MM.1S (cell line): Measurements from ENCODE around the gene SEC16B.

Experiments
- DNase-seq: peaks from one replicate; pipeline ENCODE4 v3.0.0-alpha.2; 2015
- H2AFZ ChIP-seq: fragments of 300-600 bp; sonication (generic); 2 replicates; pipeline ENCODE4 v1.6.0; 2016; ENCODE audit warnings: antibody characterized with exemption, low read length
- H3F3A ChIP-seq: fragments of 300-600 bp; sonication (generic); 2 replicates; pipeline ENCODE4 v1.6.1; 2016; ENCODE audit warnings: mild to moderate bottlenecking, antibody characterized with exemption, low read length, moderate library complexity, mixed read lengths; ENCODE audit not compliant: insufficient read depth
- H3K27ac ChIP-seq: fragments of 300-600 bp; sonication (generic); 2 replicates; pipeline ENCODE4 v1.5.1; 2016; ENCODE audit warnings: mild to moderate bottlenecking, low read length
- H3K27me3 ChIP-seq: fragments of 300-600 bp; sonication (generic); replicated peaks from 2 replicates; pipeline ENCODE4 v1.6.0; 2016; ENCODE audit warnings: low read length; ENCODE audit not compliant: insufficient read depth
- H3K36me3 ChIP-seq: fragments of 300-600 bp; sonication (generic); replicated peaks from 2 replicates; pipeline ENCODE4 v1.6.1; 2016; ENCODE audit warnings: mild to moderate bottlenecking, low read length, mixed read lengths; ENCODE audit not compliant: insufficient read depth
- H3K4me1 ChIP-seq: fragments of 300-600 bp; sonication (generic); 2 replicates; pipeline ENCODE4 v1.6.1; 2016; ENCODE audit warnings: low read length, mixed read lengths
- H3K4me2 ChIP-seq: fragments of 300-600 bp; sonication (generic); 2 replicates; pipeline ENCODE4 v1.6.0; 2016; ENCODE audit warnings: low read depth, low read length
- H3K4me3 ChIP-seq: fragments of 300-600 bp; sonication (generic); 2 replicates; pipeline ENCODE4 v1.5.1; 2016; ENCODE audit warnings: low read length, mixed read lengths
- H3K79me2 ChIP-seq: fragments of 300-600 bp; sonication (generic); 2 replicates; pipeline ENCODE4 v1.6.1; 2016; ENCODE audit warnings: mixed run types, low read length, mixed read lengths
- H3K9ac ChIP-seq: fragments of 300-600 bp; sonication (generic); 2 replicates; pipeline ENCODE4 v1.6.1; 2016; ENCODE audit warnings: low read length, mixed read lengths
- H3K9me2 ChIP-seq: fragments of 300-600 bp; sonication (generic); replicated peaks from 2 replicates; pipeline ENCODE4 v1.6.1; 2016; ENCODE audit warnings: mild to moderate bottlenecking, low read length, mixed read lengths; ENCODE audit not compliant: insufficient read depth
- H3K9me3 ChIP-seq: fragments of 300-600 bp; sonication (generic); replicated peaks from 2 replicates; pipeline ENCODE4 v1.6.1; 2016; ENCODE audit warnings: mild to moderate bottlenecking, low read length, mixed read lengths; ENCODE audit not compliant: insufficient read depth
- H4K20me1 ChIP-seq: fragments of 300-600 bp; sonication (generic); 2 replicates; pipeline ENCODE4 v1.6.1; 2016; ENCODE audit warnings: mild to moderate bottlenecking, low read length, moderate library complexity, mixed read lengths; ENCODE audit not compliant: insufficient read depth
- EZH2 ChIP-seq: fragments of 300-600 bp; sonication (generic); optimal IDR thresholded peaks from 2 replicates; pipeline ENCODE3; 2017; ENCODE audit warnings: low read depth, mild to moderate bottlenecking, antibody characterized with exemption, low read length, mixed read lengths
- EZH2phosphoT487 ChIP-seq: fragments of 300-600 bp; sonication (generic); IDR thresholded peaks from 2 replicates; pipeline ENCODE4 v1.6.1; 2018; ENCODE audit warnings: antibody characterized with exemption, low read length
- TF ChIP-seq, protein P1 (sequence below): fragments of 300-600 bp; sonication (generic); IDR thresholded peaks from 2 replicates; pipeline ENCODE4 v1.5.1; 2016; ENCODE audit warnings: antibody characterized with exemption, low read length, mixed read lengths

The SEC16B gene

GRCh38 chr1:178017517-178017916, 47.7 kb upstream of the SEC16B start:
- Histone ChIP-seq H2AFZ (no peak overlapping the region), H3K27me3 (no peaks in the 10 kb centered on the region), H3K4me2 (no peak overlapping the region), H3F3A (no peaks in the 10 kb centered on the region), H3K4me1 (no peaks in the 10 kb centered on the region), H3K27ac (no peak overlapping the region), H3K36me3 (no peaks in the 10 kb centered on the region), H3K79me2 (no peaks in the 10 kb centered on the region), H3K9me2 (no peaks in the 10 kb centered on the region), H3K9ac (no peak overlapping the region), H3K4me3 (no peak overlapping the region), H4K20me1 (no peaks in the 10 kb centered on the region), H3K9me3 (no peaks in the 10 kb centered on the region)
- no peak for DNase-seq
- no peak for TF ChIP-seq EZH2
- no peak for TF ChIP-seq EZH2phosphoT487
- TF ChIP-seq, protein P1, sequence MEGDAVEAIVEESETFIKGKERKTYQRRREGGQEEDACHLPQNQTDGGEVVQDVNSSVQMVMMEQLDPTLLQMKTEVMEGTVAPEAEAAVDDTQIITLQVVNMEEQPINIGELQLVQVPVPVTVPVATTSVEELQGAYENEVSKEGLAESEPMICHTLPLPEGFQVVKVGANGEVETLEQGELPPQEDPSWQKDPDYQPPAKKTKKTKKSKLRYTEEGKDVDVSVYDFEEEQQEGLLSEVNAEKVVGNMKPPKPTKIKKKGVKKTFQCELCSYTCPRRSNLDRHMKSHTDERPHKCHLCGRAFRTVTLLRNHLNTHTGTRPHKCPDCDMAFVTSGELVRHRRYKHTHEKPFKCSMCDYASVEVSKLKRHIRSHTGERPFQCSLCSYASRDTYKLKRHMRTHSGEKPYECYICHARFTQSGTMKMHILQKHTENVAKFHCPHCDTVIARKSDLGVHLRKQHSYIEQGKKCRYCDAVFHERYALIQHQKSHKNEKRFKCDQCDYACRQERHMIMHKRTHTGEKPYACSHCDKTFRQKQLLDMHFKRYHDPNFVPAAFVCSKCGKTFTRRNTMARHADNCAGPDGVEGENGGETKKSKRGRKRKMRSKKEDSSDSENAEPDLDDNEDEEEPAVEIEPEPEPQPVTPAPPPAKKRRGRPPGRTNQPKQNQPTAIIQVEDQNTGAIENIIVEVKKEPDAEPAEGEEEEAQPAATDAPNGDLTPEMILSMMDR, result no peak

- Histone ChIP-seq H3K27ac (no peak overlapping the region), H3K4me3 (no peak overlapping the region), H3K27me3 (no peaks in the 10 kb centered on the region), H3K9me2 (no peaks in the 10 kb centered on the region), H3K36me3 (no peaks in the 10 kb centered on the region), H3K9me3 (no peaks in the 10 kb centered on the region), H2AFZ (no peak overlapping the region), H3F3A (no peaks in the 10 kb centered on the region), H3K4me1 (no peaks in the 10 kb centered on the region), H4K20me1 (no peaks in the 10 kb centered on the region), H3K79me2 (no peaks in the 10 kb centered on the region), H3K9ac (no peak overlapping the region), H3K4me2 (no peak overlapping the region)
- no peak for DNase-seq
- TF ChIP-seq, protein P1, result no peak
- TF ChIP-seq EZH2phosphoT487, result no peak
- no peak for TF ChIP-seq EZH2
These were observed 42.1 kb upstream of the SEC16B start for GRCh38 chr1:178011864-178012503.

- H3F3A ChIP-seq, result no peaks in the 10 kb centered on the region
- no peak overlapping the region for H3K4me3 ChIP-seq
- H3K4me2 ChIP-seq, result no peak overlapping the region
- H3K9me2 ChIP-seq, result no peaks in the 10 kb centered on the region
- H3K4me1 ChIP-seq, result no peaks in the 10 kb centered on the region
- DNase-seq, result no peak
- H3K27ac ChIP-seq, result no peak overlapping the region
- no peaks in the 10 kb centered on the region for H3K9me3 ChIP-seq
- no peaks in the 10 kb centered on the region for H4K20me1 ChIP-seq
- no peaks in the 10 kb centered on the region for H3K36me3 ChIP-seq
- H3K27me3 ChIP-seq, result no peaks in the 10 kb centered on the region
- no peak overlapping the region for H3K9ac ChIP-seq
- H3K79me2 ChIP-seq, result no peaks in the 10 kb centered on the region
- no peak overlapping the region for H2AFZ ChIP-seq
- no peak for TF ChIP-seq EZH2phosphoT487
- TF ChIP-seq EZH2, result no peak
- TF ChIP-seq, protein P1, result no peak
These were observed 41.6 kb upstream of the SEC16B start for GRCh38 chr1:178011465-178011828.
